HepG2 (cell line): ENCODE data around the gene GAREM2. TPM values are rescaled to one million over a fixed set of nuclear protein-coding genes. Genes with fewer than 3 reads are reported as not detected.

Experiments
- ARNT2 ChIP-seq: sonication (generic); formaldehyde crosslinking; IDR thresholded peaks from 2 replicates; pipeline ENCODE4 v1.8.0; 2022; ENCODE audit warnings: mild to moderate bottlenecking, low read depth, missing genetic modification reagents, moderate library complexity
- ATF7 ChIP-seq, 2 experiments: fragments of 450-650 bp in 1 of 2; sonication (generic) in 1 of 2; formaldehyde crosslinking in 1 of 2; IDR thresholded peaks; 2 replicates each; pipeline versions ENCODE4 v1.4.0 to v1.6.1; 2016 to 2020; ENCODE audit warnings: antibody characterized with exemption in 1 of 2, mild to moderate bottlenecking in 1 of 2, missing genetic modification reagents in 1 of 2
- BCL3 ChIP-seq: sonication (generic); formaldehyde crosslinking; IDR thresholded peaks from 2 replicates; pipeline ENCODE4 v1.5.1; 2020; ENCODE audit warnings: mild to moderate bottlenecking, missing genetic modification reagents, moderate library complexity
- CCDC6 ChIP-seq: sonication (generic); formaldehyde crosslinking; IDR thresholded peaks from 2 replicates; pipeline ENCODE4 v1.8.1; 2022; ENCODE audit warnings: mild to moderate bottlenecking, missing genetic modification reagents, moderate library complexity
- ESRRA ChIP-seq: sonication (generic); formaldehyde crosslinking; IDR thresholded peaks from 2 replicates; pipeline ENCODE4 v1.5.1; 2020; ENCODE audit warnings: mild to moderate bottlenecking, low read depth, missing genetic modification reagents
- FLYWCH1 ChIP-seq: sonication (generic); formaldehyde crosslinking; IDR thresholded peaks from 2 replicates; pipeline ENCODE4 v1.8.1; 2023; ENCODE audit warnings: mild to moderate bottlenecking, missing genetic modification reagents
- GABPB1 ChIP-seq: IDR thresholded peaks from 2 replicates; pipeline ENCODE4 v1.6.1; 2016; ENCODE audit warnings: mild to moderate bottlenecking, missing genetic modification reagents, moderate library complexity, missing compliant biosample characterization
- GLI4 ChIP-seq: sonication (generic); formaldehyde crosslinking; IDR thresholded peaks from 2 replicates; pipeline ENCODE4 v1.5.1; 2020; ENCODE audit warnings: missing genetic modification reagents, mild to moderate bottlenecking, moderate library complexity, borderline replicate concordance
- HNRNPK ChIP-seq: fragments of 200-400 bp; formaldehyde crosslinking; IDR thresholded peaks from 2 replicates; pipeline ENCODE4 v1.6.1; 2018; ENCODE audit warnings: low read length, low read depth, moderate library complexity, mild to moderate bottlenecking; ENCODE audit not compliant: poor library complexity, severe bottlenecking
- HNRNPL ChIP-seq: fragments of 200-400 bp; formaldehyde crosslinking; IDR thresholded peaks from 2 replicates; pipeline ENCODE4 v1.6.1; 2017; ENCODE audit warnings: mild to moderate bottlenecking, low read depth, low read length
- MXD4 ChIP-seq: IDR thresholded peaks from 2 replicates; pipeline ENCODE4 v1.6.1; 2016; ENCODE audit warnings: mild to moderate bottlenecking, missing biosample characterization, missing genetic modification reagents
- NFYB ChIP-seq: sonication (generic); formaldehyde crosslinking; IDR thresholded peaks from 2 replicates; pipeline ENCODE4 v1.4.0; 2020; ENCODE audit warnings: missing genetic modification reagents
- POGK ChIP-seq: sonication (generic); formaldehyde crosslinking; conservative IDR thresholded peaks from 2 replicates; pipeline ENCODE4 v1.8.0; 2022; ENCODE audit warnings: mild to moderate bottlenecking, moderate library complexity, missing genetic modification reagents
- SMAD9 ChIP-seq: sonication (generic); formaldehyde crosslinking; IDR thresholded peaks from 2 replicates; pipeline ENCODE4 v1.5.1; 2020; ENCODE audit warnings: mild to moderate bottlenecking, missing genetic modification reagents
- SOX6 ChIP-seq, 2 experiments: fragments of 450-650 bp in 1 of 2; sonication (generic) in 1 of 2; formaldehyde crosslinking in 1 of 2; IDR thresholded peaks; 2 replicates each; pipeline versions ENCODE4 v1.4.0 to v1.6.1; 2017 to 2020; ENCODE audit warnings: antibody characterized with exemption in 1 of 2, mild to moderate bottlenecking in 1 of 2, missing genetic modification reagents in 1 of 2
- SPEN ChIP-seq: sonication (generic); formaldehyde crosslinking; IDR thresholded peaks from 2 replicates; pipeline ENCODE4 v1.5.1; 2020; ENCODE audit warnings: low read depth, mild to moderate bottlenecking, missing genetic modification reagents
- TBX2 ChIP-seq: sonication (generic); formaldehyde crosslinking; IDR thresholded peaks from 2 replicates; pipeline ENCODE4 v1.5.0; 2020; ENCODE audit warnings: missing genetic modification reagents, mild to moderate bottlenecking, borderline replicate concordance
- ZFP36L1 ChIP-seq: sonication (generic); formaldehyde crosslinking; IDR thresholded peaks from 2 replicates; pipeline ENCODE4 v1.8.0; 2022; ENCODE audit warnings: mild to moderate bottlenecking, missing genetic modification reagents, moderate library complexity
- ZMAT3 ChIP-seq: sonication (generic); formaldehyde crosslinking; conservative IDR thresholded peaks from 2 replicates; pipeline ENCODE4 v1.7.0; 2021; ENCODE audit warnings: missing genetic modification reagents
- ZNF180 ChIP-seq: sonication (generic); formaldehyde crosslinking; IDR thresholded peaks from 2 replicates; pipeline ENCODE4 v1.4.0; 2020; ENCODE audit warnings: low read depth, missing genetic modification reagents, borderline replicate concordance
- ZNF205 ChIP-seq: IDR thresholded peaks from 2 replicates; pipeline ENCODE4 v1.6.1; 2018; ENCODE audit warnings: missing biosample characterization, missing genetic modification reagents
- ZNF256 ChIP-seq: sonication (generic); formaldehyde crosslinking; conservative IDR thresholded peaks from 2 replicates; pipeline ENCODE4 v1.4.0; 2020; ENCODE audit warnings: missing genetic modification reagents
- ZNF263 ChIP-seq: sonication (generic); formaldehyde crosslinking; IDR thresholded peaks from 2 replicates; pipeline ENCODE4 v1.4.0; 2020; ENCODE audit warnings: missing genetic modification reagents
- ZNF317 ChIP-seq: sonication (generic); formaldehyde crosslinking; IDR thresholded peaks from 2 replicates; pipeline ENCODE4 v1.5.0; 2020; ENCODE audit warnings: mild to moderate bottlenecking, missing genetic modification reagents
- ZNF770 ChIP-seq: sonication (generic); formaldehyde crosslinking; IDR thresholded peaks from 2 replicates; pipeline ENCODE4 v1.5.0; 2020; ENCODE audit warnings: mild to moderate bottlenecking, missing genetic modification reagents
- ZNF780A ChIP-seq: sonication (generic); formaldehyde crosslinking; IDR thresholded peaks from 2 replicates; pipeline ENCODE4 v1.8.0; 2022; ENCODE audit warnings: mild to moderate bottlenecking, missing genetic modification reagents, moderate library complexity
- polyA plus RNA-seq, 8 experiments: library from polyadenylated mRNA; depleted of rRNA in 3 of 8; stranded (reverse) in 7 of 8; unstranded in 1 of 8; fragments of >200 nt; fragmentation: Illumina TruSeq in 4 of 8; extraction: Trizol in 4 of 8; gene quantifications; 2 replicates each; pipeline versions ENCODE4 v1.2.1 to v1.2.3, GENCODE V29; 2011 to 2016; ENCODE audit warnings: low read depth in 4 of 8, missing spikeins in 1 of 8, mixed read lengths in 1 of 8; ENCODE audit not compliant: insufficient read depth in 1 of 8
- total RNA-seq, 5 experiments: library from RNA; depleted of rRNA; stranded (reverse); fragments of >200 nt; fragmentation: Illumina TruSeq; extraction: Trizol; gene quantifications; 2 replicates each; pipeline ENCODE4 v1.2.3, GENCODE V29; 2016; ENCODE audit warnings: low read depth in 1 of 5

GAREM2 gene
- total and polyA plus RNA-seq, 2 of the 13 experiments (the other 11 are each of a cell fraction or from before 2014, with no cell fraction given) = 0.29 to 0.38 TPM

GRCh38 chr2:26178746-26179436, 6.0 kb downstream of the GAREM2 start (continued):
- TF ChIP-seq HNRNPL = no peak
- no peak for TF ChIP-seq ZNF205
- TF ChIP-seq SMAD9 = no peak
- TF ChIP-seq GLI4 (CRISPR knock-in tag) = no peak
- peak; percentile 19; the same call in 1 of the 2 replicates for TF ChIP-seq TBX2 (CRISPR knock-in tag)
- no peak for TF ChIP-seq NFYB (CRISPR knock-in tag)
- peak; percentile 37; the same call in 1 of the 2 replicates for TF ChIP-seq GABPB1 (CRISPR knock-in tag)
- TF ChIP-seq ZNF180 (CRISPR knock-in tag) = no peak
- TF ChIP-seq MXD4 (CRISPR knock-in tag) = 0 out of 2 replicates have a peak, but pooled peaks have one; percentile 22
- TF ChIP-seq ATF7 (IDR thresholded peaks at IDR 0.05) = no peak
- TF ChIP-seq ATF7 (CRISPR knock-in tag; IDR thresholded peaks at IDR 0.05) = no peak
- TF ChIP-seq FLYWCH1 = no peak
- TF ChIP-seq ZMAT3 = no peak
- no peak for TF ChIP-seq ZNF263 (CRISPR knock-in tag)
- no peak for TF ChIP-seq SPEN
- no peak for TF ChIP-seq ZNF256 (CRISPR knock-in tag)
- TF ChIP-seq ZNF780A (CRISPR knock-in tag) = no peak
- TF ChIP-seq HNRNPK = peak; percentile 17
- no peak for TF ChIP-seq ZNF317
- no peak; the same call in 1 of the 2 replicates for TF ChIP-seq CCDC6 (CRISPR knock-in tag)
- TF ChIP-seq SOX6 (IDR thresholded peaks at IDR 0.05) = no peak
- TF ChIP-seq SOX6 (CRISPR knock-in tag; IDR thresholded peaks at IDR 0.05) = 0 out of 2 replicates have a peak, but pooled peaks have one; percentile 18
- no peak for TF ChIP-seq ESRRA (CRISPR knock-in tag)
- no peak for TF ChIP-seq BCL3
- TF ChIP-seq ARNT2 (CRISPR knock-in tag) = 0 out of 2 replicates have a peak, but pooled peaks have one; percentile 46
- TF ChIP-seq POGK (CRISPR knock-in tag) = no peak
- TF ChIP-seq ZFP36L1 (CRISPR knock-in tag) = no peak
- peak; percentile 92 for TF ChIP-seq ZNF770 (CRISPR knock-in tag)
